H9 (cell line): Measurements from ENCODE around the gene CHD9. TPM values are rescaled to one million over a fixed set of nuclear protein-coding genes. Genes with fewer than 3 reads are reported as not detected.

Experiments
- DNase-seq: peaks from one replicate; pipeline ENCODE4 v3.0.0-alpha.2; 2017
- H2AFZ ChIP-seq: one replicate; pipeline ENCODE4 v1.6.1; 2013; ENCODE audit warnings: mild to moderate bottlenecking, low read length, control low read depth, moderate library complexity
- H2AK5ac ChIP-seq: 2 replicates; pipeline ENCODE4 v1.6.1; 2013; ENCODE audit warnings: low read length, control low read depth, mixed read lengths; ENCODE audit not compliant: insufficient read length
- H2BK120ac ChIP-seq: one replicate; pipeline ENCODE4 v1.6.1; 2013; ENCODE audit warnings: low read depth, mild to moderate bottlenecking, low read length, control low read depth, inconsistent platforms; ENCODE audit not compliant: poor library complexity, severe bottlenecking
- H2BK12ac ChIP-seq: 2 replicates; pipeline ENCODE4 v1.6.1; 2013; ENCODE audit warnings: low read length, control low read depth, mixed read lengths, low read depth; ENCODE audit not compliant: insufficient read length
- H2BK15ac ChIP-seq: 2 replicates; pipeline ENCODE4 v1.6.1; 2013; ENCODE audit warnings: low read depth, low read length, control low read depth
- H2BK20ac ChIP-seq: one replicate; pipeline ENCODE4 v1.6.1; 2013; ENCODE audit warnings: low read depth, mild to moderate bottlenecking, low read length, control low read depth, inconsistent platforms; ENCODE audit not compliant: poor library complexity, severe bottlenecking
- H2BK5ac ChIP-seq: 2 replicates; pipeline ENCODE4 v1.6.1; 2013; ENCODE audit warnings: low read length, control low read depth, mixed read lengths; ENCODE audit not compliant: insufficient read length
- H3K14ac ChIP-seq: 2 replicates; pipeline ENCODE4 v1.6.1; 2013; ENCODE audit warnings: low read length, control low read depth; ENCODE audit not compliant: insufficient read depth
- H3K18ac ChIP-seq: 2 replicates; pipeline ENCODE4 v1.6.1; 2013; ENCODE audit warnings: low read depth, mild to moderate bottlenecking, mixed read lengths, low read length, control low read depth; ENCODE audit not compliant: insufficient read length
- H3K23ac ChIP-seq: 2 replicates; pipeline ENCODE4 v1.6.1; 2013; ENCODE audit warnings: low read length, control low read depth, mixed read lengths, low read depth; ENCODE audit not compliant: insufficient read length
- H3K23me2 ChIP-seq: 2 replicates; pipeline ENCODE4 v1.6.1; 2013; ENCODE audit warnings: low read depth, mild to moderate bottlenecking, mixed read lengths, low read length, control low read depth; ENCODE audit not compliant: insufficient read length, poor library complexity, severe bottlenecking
- H3K27ac ChIP-seq: 2 replicates; pipeline ENCODE4 v1.5.1; 2013; ENCODE audit warnings: low read length, control low read depth, mixed read lengths, low read depth; ENCODE audit not compliant: insufficient read length
- H3K27me3 ChIP-seq: 2 replicates; pipeline ENCODE4 v1.6.1; 2013; ENCODE audit warnings: low read length, control low read depth, inconsistent platforms; ENCODE audit not compliant: insufficient read depth
- H3K4ac ChIP-seq: 2 replicates; pipeline ENCODE4 v1.6.1; 2013; ENCODE audit warnings: low read depth, mild to moderate bottlenecking, control low read depth, inconsistent platforms, low read length, moderate library complexity
- H3K4me1 ChIP-seq: 2 replicates; pipeline ENCODE4 v1.6.1; 2013; ENCODE audit warnings: low read length, control low read depth, inconsistent platforms; ENCODE audit not compliant: insufficient read depth
- H3K4me2 ChIP-seq: 2 replicates; pipeline ENCODE4 v1.6.1; 2013; ENCODE audit warnings: low read length, control low read depth, mixed read lengths; ENCODE audit not compliant: insufficient read length, insufficient read depth
- H3K56ac ChIP-seq: 2 replicates; pipeline ENCODE4 v1.6.1; 2013; ENCODE audit warnings: low read depth, mild to moderate bottlenecking, mixed read lengths, low read length, control low read depth; ENCODE audit not compliant: insufficient read length
- H3K79me1 ChIP-seq: 2 replicates; pipeline ENCODE4 v1.6.1; 2013; ENCODE audit warnings: low read depth, mild to moderate bottlenecking, moderate library complexity, low read length, control low read depth, inconsistent platforms; ENCODE audit not compliant: insufficient read depth, poor library complexity, severe bottlenecking
- H3K79me2 ChIP-seq: 2 replicates; pipeline ENCODE4 v1.6.1; 2013; ENCODE audit warnings: low read length, control low read depth, inconsistent platforms; ENCODE audit not compliant: insufficient read depth
- H3K9ac ChIP-seq: 2 replicates; pipeline ENCODE4 v1.6.1; 2013; ENCODE audit warnings: low read length, control low read depth, mixed read lengths; ENCODE audit not compliant: insufficient read length; ENCODE audit errors: extremely low read depth
- H3K9me3 ChIP-seq: one replicate; pipeline ENCODE4 v1.6.1; 2013; ENCODE audit warnings: low read depth, low read length, inconsistent platforms; ENCODE audit not compliant: control insufficient read depth
- H3T11ph ChIP-seq: one replicate; pipeline ENCODE4 v1.6.1; 2013; ENCODE audit warnings: mild to moderate bottlenecking, low read length, control low read depth, inconsistent platforms
- H4K20me1 ChIP-seq: one replicate; pipeline ENCODE4 v1.6.1; 2013; ENCODE audit not compliant: control insufficient read depth, insufficient read length, insufficient read depth
- H4K5ac ChIP-seq: 2 replicates; pipeline ENCODE4 v1.6.1; 2013; ENCODE audit warnings: low read depth, mild to moderate bottlenecking, mixed read lengths, low read length, control low read depth; ENCODE audit not compliant: insufficient read length
- H4K8ac ChIP-seq: replicated peaks from 2 replicates; pipeline ENCODE4 v1.6.1; 2013; ENCODE audit warnings: low read length, control low read depth, mixed read lengths, low read depth; ENCODE audit not compliant: insufficient read length
- H4K91ac ChIP-seq: 2 replicates; pipeline ENCODE4 v1.6.1; 2013; ENCODE audit warnings: low read depth, mild to moderate bottlenecking, moderate library complexity, mixed read lengths, low read length, control low read depth; ENCODE audit not compliant: insufficient read length
- H3K27ac Mint-ChIP-seq, 3 experiments: 2 replicates in 2 of 3; 3 replicates in 1 of 3; pipeline ENCODE4 v1.8.0; 2020 to 2021; ENCODE audit warnings: mixed read lengths in 3 of 3, mild to moderate bottlenecking in 1 of 3, moderate library complexity in 1 of 3
- H3K27me3 Mint-ChIP-seq: 2 replicates; pipeline ENCODE4 v1.8.0; 2021; ENCODE audit warnings: low read depth, mild to moderate bottlenecking, moderate library complexity, mixed read lengths
- H3K36me3 Mint-ChIP-seq, 3 experiments: 2 replicates in 2 of 3; 3 replicates in 1 of 3; pipeline ENCODE4 v1.8.0; 2020 to 2021; ENCODE audit warnings: low read depth in 3 of 3, mixed read lengths in 3 of 3; ENCODE audit not compliant: insufficient read depth in 1 of 3
- H3K4me1 Mint-ChIP-seq, 2 experiments: 2 replicates each; pipeline ENCODE4 v1.8.0; 2020; ENCODE audit warnings: mixed read lengths in 2 of 2
- H3K4me3 Mint-ChIP-seq, 2 experiments: 2 replicates in 1 of 2; 3 replicates in 1 of 2; pipeline ENCODE4 v1.8.0; 2020 to 2021; ENCODE audit warnings: mild to moderate bottlenecking in 2 of 2, mixed read lengths in 2 of 2, moderate library complexity in 1 of 2
- H3K9me3 Mint-ChIP-seq, 2 experiments: 2 replicates in 1 of 2; 3 replicates in 1 of 2; pipeline ENCODE4 v1.8.0; 2020; ENCODE audit warnings: mild to moderate bottlenecking in 2 of 2, mixed read lengths in 2 of 2, moderate library complexity in 1 of 2
- CTCF ChIP-seq: fragments of 200-600 bp; sonication (generic); conservative IDR thresholded peaks from 3 replicates; pipeline ENCODE4 v1.8.0; 2021; ENCODE audit warnings: antibody characterized with exemption, mild to moderate bottlenecking
- WGBS: extraction: QIAGEN DNeasy Blood & Tissue Kit; methylation state at CpG from one replicate; pipeline ENCODE4 v1.1.7; 2013; ENCODE audit warnings: missing lambda C conversion rate, low lambda C conversion rate, mixed read lengths; ENCODE audit not compliant: insufficient read length; ENCODE audit errors: extremely low coverage; 5-methylcytosine and 5-hydroxymethylcytosine counted together
- total RNA-seq: library from RNA; stranded (reverse); gene quantifications from 2 replicates; pipeline ENCODE4 v1.2.1, GENCODE V29; 2021

The CHD9 gene
- total RNA-seq, 1 experiment from 2014 or later: 46.2 TPM

- Histone ChIP-seq H3K4me1 (no peaks in the 10 kb centered on the region), H4K5ac (no peak overlapping the region), H3K18ac (no peak overlapping the region), H3K79me1 (no peaks in the 10 kb centered on the region), H4K8ac (no peak overlapping the region), H3T11ph (no peak overlapping the region), H3K9ac (no peak overlapping the region), H3K27ac (no peak overlapping the region), H4K91ac (no peak overlapping the region), H3K27me3 (no peaks in the 10 kb centered on the region), H2AFZ (no peak overlapping the region), H2BK12ac (no peak overlapping the region), H2BK15ac (no peak overlapping the region), H3K4ac (no peak overlapping the region), H3K14ac (no peak overlapping the region), H2BK20ac (no peak overlapping the region), H2BK120ac (no peak overlapping the region), H2BK5ac (no peak overlapping the region), H3K23ac (no peak overlapping the region), H4K20me1 (no peaks in the 10 kb centered on the region), H3K56ac (no peak overlapping the region), H3K23me2 (no peaks in the 10 kb centered on the region), H3K79me2 (no peaks in the 10 kb centered on the region), H2AK5ac (no peak overlapping the region), H3K4me2 (no peak overlapping the region), H3K9me3 (no peaks in the 10 kb centered on the region)
- Mint-ChIP-seq H3K4me1 (peaks cover 16 to 20% of the 10 kb centered on the region in 2 experiments), H3K27me3 (no peaks in the 10 kb centered on the region), H3K27ac (peak overlapping the region; percentile 17 to 85 (median 78); a peak in 6 of 7 replicates), H3K9me3 (peaks cover 30 to 33% of the 10 kb centered on the region in 2 experiments), H3K36me3 (peaks cover 34 to 45% (median 37%) of the 10 kb centered on the region in 3 experiments), H3K4me3 (no peak overlapping the region; a peak in 1 of 5 replicates)
- no peak for TF ChIP-seq CTCF
- DNase-seq: no peak
- no CpG with 5 or more reads among the region's 6 CpGs for WGBS
Measured at GRCh38 chr16:53071748-53072301, 17.0 kb downstream of the CHD9 start.
